HepG2 (cell line): ENCODE results near the gene BRSK2.

Experiments used
- BRD4 ChIP-seq: sonication (generic); formaldehyde crosslinking; IDR thresholded peaks from 2 replicates; pipeline ENCODE4 v1.4.0; 2020; ENCODE audit warnings: missing genetic modification reagents
- CTCF ChIP-seq: sonication (generic); formaldehyde crosslinking; IDR thresholded peaks from 2 replicates; pipeline ENCODE4 v1.5.0; 2020; ENCODE audit warnings: mild to moderate bottlenecking, missing genetic modification reagents, moderate library complexity
- EP300 ChIP-seq, 3 experiments: sonication (generic) in 1 of 3; formaldehyde crosslinking in 1 of 3; IDR thresholded peaks; 2 replicates each; pipeline versions ENCODE4 v1.5.1 to v1.6.1; 2011 to 2020; ENCODE audit warnings: low read depth in 2 of 3, low read length in 2 of 3, borderline replicate concordance in 1 of 3, improper control_type of control experiment in 1 of 3, mild to moderate bottlenecking in 1 of 3, missing genetic modification reagents in 1 of 3, moderate library complexity in 1 of 3
- FOXK1 ChIP-seq: sonication (generic); formaldehyde crosslinking; IDR thresholded peaks from 2 replicates; pipeline ENCODE4 v1.4.0; 2020; ENCODE audit warnings: low read depth, missing genetic modification reagents, borderline replicate concordance
- GFI1 ChIP-seq: sonication (generic); formaldehyde crosslinking; IDR thresholded peaks from 2 replicates; pipeline ENCODE4 v1.5.0; 2020; ENCODE audit warnings: missing genetic modification reagents, mild to moderate bottlenecking, borderline replicate concordance
- HCFC1 ChIP-seq: fragments of 150-350 bp; IDR thresholded peaks from 2 replicates; pipeline ENCODE4 v1.6.1; 2014; ENCODE audit warnings: low read depth, low read length
- KDM6A ChIP-seq: IDR thresholded peaks from 2 replicates; pipeline ENCODE4 v1.6.1; 2016; ENCODE audit warnings: low read depth
- POLR2AphosphoS5 ChIP-seq: IDR thresholded peaks from 2 replicates; pipeline ENCODE4 v1.6.1; 2012; ENCODE audit warnings: low read depth, low read length
- TF ChIP-seq, protein P1 (sequence below): sonication (generic); formaldehyde crosslinking; IDR thresholded peaks from 2 replicates; pipeline ENCODE4 v1.4.0; 2020; ENCODE audit warnings: mild to moderate bottlenecking, missing genetic modification reagents, borderline replicate concordance
- TF ChIP-seq, protein P2 (sequence below): IDR thresholded peaks from 2 replicates; pipeline ENCODE4 v1.6.1; 2012; ENCODE audit warnings: inconsistent platforms
- TF ChIP-seq, protein P3 (sequence below): sonication (generic); formaldehyde crosslinking; IDR thresholded peaks from 2 replicates; pipeline ENCODE4 v1.4.0; 2020; ENCODE audit warnings: missing genetic modification reagents
- TF ChIP-seq, protein P4 (sequence below): sonication (generic); formaldehyde crosslinking; IDR thresholded peaks from 2 replicates; pipeline ENCODE4 v1.4.0; 2020; ENCODE audit warnings: missing genetic modification reagents

- TF ChIP-seq, protein P1, sequence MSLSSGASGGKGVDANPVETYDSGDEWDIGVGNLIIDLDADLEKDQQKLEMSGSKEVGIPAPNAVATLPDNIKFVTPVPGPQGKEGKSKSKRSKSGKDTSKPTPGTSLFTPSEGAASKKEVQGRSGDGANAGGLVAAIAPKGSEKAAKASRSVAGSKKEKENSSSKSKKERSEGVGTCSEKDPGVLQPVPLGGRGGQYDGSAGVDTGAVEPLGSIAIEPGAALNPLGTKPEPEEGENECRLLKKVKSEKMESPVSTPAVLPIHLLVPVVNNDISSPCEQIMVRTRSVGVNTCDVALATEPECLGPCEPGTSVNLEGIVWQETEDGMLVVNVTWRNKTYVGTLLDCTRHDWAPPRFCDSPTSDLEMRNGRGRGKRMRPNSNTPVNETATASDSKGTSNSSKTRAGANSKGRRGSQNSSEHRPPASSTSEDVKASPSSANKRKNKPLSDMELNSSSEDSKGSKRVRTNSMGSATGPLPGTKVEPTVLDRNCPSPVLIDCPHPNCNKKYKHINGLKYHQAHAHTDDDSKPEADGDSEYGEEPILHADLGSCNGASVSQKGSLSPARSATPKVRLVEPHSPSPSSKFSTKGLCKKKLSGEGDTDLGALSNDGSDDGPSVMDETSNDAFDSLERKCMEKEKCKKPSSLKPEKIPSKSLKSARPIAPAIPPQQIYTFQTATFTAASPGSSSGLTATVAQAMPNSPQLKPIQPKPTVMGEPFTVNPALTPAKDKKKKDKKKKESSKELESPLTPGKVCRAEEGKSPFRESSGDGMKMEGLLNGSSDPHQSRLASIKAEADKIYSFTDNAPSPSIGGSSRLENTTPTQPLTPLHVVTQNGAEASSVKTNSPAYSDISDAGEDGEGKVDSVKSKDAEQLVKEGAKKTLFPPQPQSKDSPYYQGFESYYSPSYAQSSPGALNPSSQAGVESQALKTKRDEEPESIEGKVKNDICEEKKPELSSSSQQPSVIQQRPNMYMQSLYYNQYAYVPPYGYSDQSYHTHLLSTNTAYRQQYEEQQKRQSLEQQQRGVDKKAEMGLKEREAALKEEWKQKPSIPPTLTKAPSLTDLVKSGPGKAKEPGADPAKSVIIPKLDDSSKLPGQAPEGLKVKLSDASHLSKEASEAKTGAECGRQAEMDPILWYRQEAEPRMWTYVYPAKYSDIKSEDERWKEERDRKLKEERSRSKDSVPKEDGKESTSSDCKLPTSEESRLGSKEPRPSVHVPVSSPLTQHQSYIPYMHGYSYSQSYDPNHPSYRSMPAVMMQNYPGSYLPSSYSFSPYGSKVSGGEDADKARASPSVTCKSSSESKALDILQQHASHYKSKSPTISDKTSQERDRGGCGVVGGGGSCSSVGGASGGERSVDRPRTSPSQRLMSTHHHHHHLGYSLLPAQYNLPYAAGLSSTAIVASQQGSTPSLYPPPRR (CRISPR knock-in tag) = no peak
- TF ChIP-seq BRD4 (no peak), KDM6A (CRISPR knock-in tag) (no peak), GFI1 (CRISPR knock-in tag) (no peak), CTCF (CRISPR knock-in tag) (no peak), EP300 (IDR thresholded peaks at IDR 0.05; ENCODE audit: low read depth in 2 of 2, low read length in 2 of 2) (no peak), EP300 (CRISPR knock-in tag; IDR thresholded peaks at IDR 0.05; ENCODE audit: borderline replicate concordance) (no peak), FOXK1 (CRISPR knock-in tag) (no peak), POLR2AphosphoS5 (no peak), HCFC1 (no peak)
- TF ChIP-seq, protein P2, sequence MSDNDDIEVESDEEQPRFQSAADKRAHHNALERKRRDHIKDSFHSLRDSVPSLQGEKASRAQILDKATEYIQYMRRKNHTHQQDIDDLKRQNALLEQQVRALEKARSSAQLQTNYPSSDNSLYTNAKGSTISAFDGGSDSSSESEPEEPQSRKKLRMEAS = no peak
- TF ChIP-seq, protein P3, sequence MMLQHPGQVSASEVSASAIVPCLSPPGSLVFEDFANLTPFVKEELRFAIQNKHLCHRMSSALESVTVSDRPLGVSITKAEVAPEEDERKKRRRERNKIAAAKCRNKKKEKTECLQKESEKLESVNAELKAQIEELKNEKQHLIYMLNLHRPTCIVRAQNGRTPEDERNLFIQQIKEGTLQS (CRISPR knock-in tag) = no peak
- TF ChIP-seq, protein P4, sequence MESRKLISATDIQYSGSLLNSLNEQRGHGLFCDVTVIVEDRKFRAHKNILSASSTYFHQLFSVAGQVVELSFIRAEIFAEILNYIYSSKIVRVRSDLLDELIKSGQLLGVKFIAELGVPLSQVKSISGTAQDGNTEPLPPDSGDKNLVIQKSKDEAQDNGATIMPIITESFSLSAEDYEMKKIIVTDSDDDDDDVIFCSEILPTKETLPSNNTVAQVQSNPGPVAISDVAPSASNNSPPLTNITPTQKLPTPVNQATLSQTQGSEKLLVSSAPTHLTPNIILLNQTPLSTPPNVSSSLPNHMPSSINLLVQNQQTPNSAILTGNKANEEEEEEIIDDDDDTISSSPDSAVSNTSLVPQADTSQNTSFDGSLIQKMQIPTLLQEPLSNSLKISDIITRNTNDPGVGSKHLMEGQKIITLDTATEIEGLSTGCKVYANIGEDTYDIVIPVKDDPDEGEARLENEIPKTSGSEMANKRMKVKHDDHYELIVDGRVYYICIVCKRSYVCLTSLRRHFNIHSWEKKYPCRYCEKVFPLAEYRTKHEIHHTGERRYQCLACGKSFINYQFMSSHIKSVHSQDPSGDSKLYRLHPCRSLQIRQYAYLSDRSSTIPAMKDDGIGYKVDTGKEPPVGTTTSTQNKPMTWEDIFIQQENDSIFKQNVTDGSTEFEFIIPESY (CRISPR knock-in tag) = no peak
Observed at GRCh38 chr11:1438261-1438966, 48.7 kb downstream of the BRSK2 start.
